OCI-LY7 (cell line): ENCODE data around the gene ZNF628. TPM values are rescaled to one million over a fixed set of nuclear protein-coding genes. Genes with fewer than 3 reads are reported as not detected.

ENCODE experiments used
- BruUV-seq: library from RNA; stranded (reverse); fragments of 400-500 nt; replicated peaks from 2 replicates; lab custom pipeline; 2021; lab: Mats Ljungman, UMichigan
- CTCF ChIA-PET: fragments of 300-600 bp; sonication (Branson Sonifier 250); formaldehyde crosslinking; loops from one replicate; lab custom pipeline; 2022; ENCODE audit warnings: antibody characterized with exemption; ENCODE audit not compliant: unreplicated experiment; lab: Charles Lee
- POLR2A ChIA-PET: fragments of 300-600 bp; sonication (Branson Sonifier 250); formaldehyde crosslinking; loops from one replicate; lab custom pipeline; 2022; ENCODE audit warnings: antibody characterized with exemption; lab: Charles Lee
- DNase-seq: peaks from one replicate; pipeline ENCODE4 v3.0.0-alpha.2; 2015; ENCODE audit warnings: low spot score
- H2AFZ ChIP-seq: fragments of 200-600 bp; sonication (generic), shearing (Covaris generic); 2 replicates; pipeline ENCODE4 v1.6.1; 2014; ENCODE audit warnings: mild to moderate bottlenecking, antibody characterized with exemption, low read length, moderate library complexity
- H3K27ac ChIP-seq: fragments of 200-600 bp; sonication (generic); 2 replicates; pipeline ENCODE4 v1.5.1; 2014; ENCODE audit warnings: mixed run types, low read depth, mild to moderate bottlenecking, moderate library complexity, low read length, inconsistent platforms; ENCODE audit not compliant: poor library complexity, severe bottlenecking
- H3K36me3 ChIP-seq: fragments of 200-600 bp; sonication (generic); 2 replicates; pipeline ENCODE4 v1.6.1; 2014; ENCODE audit warnings: mild to moderate bottlenecking, antibody characterized with exemption, low read length, moderate library complexity, mixed read lengths; ENCODE audit not compliant: insufficient read depth
- H3K4me1 ChIP-seq: fragments of 200-600 bp; sonication (generic); 2 replicates; pipeline ENCODE4 v1.5.1; 2014; ENCODE audit warnings: mild to moderate bottlenecking, low read length; ENCODE audit not compliant: insufficient read depth, poor library complexity, severe bottlenecking
- H3K4me2 ChIP-seq: fragments of 200-600 bp; sonication (generic); 2 replicates; pipeline ENCODE4 v1.6.1; 2014; ENCODE audit warnings: mild to moderate bottlenecking, low read length
- H3K4me3 ChIP-seq: fragments of 200-600 bp; sonication (generic); 2 replicates; pipeline ENCODE4 v1.5.1; 2014; ENCODE audit warnings: mild to moderate bottlenecking, low read depth, low read length; ENCODE audit not compliant: poor library complexity, severe bottlenecking
- H3K79me2 ChIP-seq: fragments of 200-600 bp; sonication (generic); 2 replicates; pipeline ENCODE4 v1.6.1; 2016; ENCODE audit warnings: low read depth, mild to moderate bottlenecking, low read length, moderate library complexity, mixed read lengths; ENCODE audit not compliant: insufficient read depth
- H3K9me2 ChIP-seq: fragments of 200-600 bp; sonication (generic); 2 replicates; pipeline ENCODE4 v1.6.1; 2016; ENCODE audit warnings: mild to moderate bottlenecking, low read length, mixed read lengths; ENCODE audit not compliant: insufficient read depth
- H3K9me3 ChIP-seq: fragments of 200-600 bp; sonication (generic); 2 replicates; pipeline ENCODE4 v1.6.1; 2014; ENCODE audit warnings: mild to moderate bottlenecking, mixed run types, low read length, mixed read lengths
- H4K20me1 ChIP-seq: fragments of 200-600 bp; sonication (generic); 2 replicates; pipeline ENCODE4 v1.6.1; 2014; ENCODE audit warnings: mild to moderate bottlenecking, antibody characterized with exemption, low read length, moderate library complexity, mixed read lengths; ENCODE audit not compliant: insufficient read depth
- EZH2phosphoT487 ChIP-seq: fragments of 200-600 bp; sonication (generic); IDR thresholded peaks from 2 replicates; pipeline ENCODE4 v1.6.1; 2018; ENCODE audit warnings: low read depth, borderline replicate concordance, mild to moderate bottlenecking, mixed run types, antibody characterized with exemption, low read length, moderate library complexity, mixed read lengths
- intact Hi-C: fragments of 100-400 bp; cut with micrococcal nuclease; formaldehyde crosslinking; loops from one replicate; pipeline ENCODE4 v1.10.0; 2022; ENCODE audit not compliant: unreplicated experiment
- total RNA-seq, 2 experiments: library from RNA; depleted of rRNA in 1 of 2; stranded (reverse); fragments of >200 nt in 1 of 2; shearing (Covaris generic) in 1 of 2; gene quantifications; 2 replicates each; pipeline ENCODE4 v1.2.3, GENCODE V29; 2014 to 2022
- TF ChIP-seq, protein P1 (sequence below): fragments of 200-600 bp; sonication (generic); conservative IDR thresholded peaks from 2 replicates; pipeline ENCODE4 v1.5.1; 2014; ENCODE audit warnings: mild to moderate bottlenecking, antibody characterized with exemption, low read length, moderate library complexity, mixed read lengths

ZNF628 gene
- total RNA-seq, 2 experiments from 2014 or later = 5.2 to 10.6 TPM

DNA sequence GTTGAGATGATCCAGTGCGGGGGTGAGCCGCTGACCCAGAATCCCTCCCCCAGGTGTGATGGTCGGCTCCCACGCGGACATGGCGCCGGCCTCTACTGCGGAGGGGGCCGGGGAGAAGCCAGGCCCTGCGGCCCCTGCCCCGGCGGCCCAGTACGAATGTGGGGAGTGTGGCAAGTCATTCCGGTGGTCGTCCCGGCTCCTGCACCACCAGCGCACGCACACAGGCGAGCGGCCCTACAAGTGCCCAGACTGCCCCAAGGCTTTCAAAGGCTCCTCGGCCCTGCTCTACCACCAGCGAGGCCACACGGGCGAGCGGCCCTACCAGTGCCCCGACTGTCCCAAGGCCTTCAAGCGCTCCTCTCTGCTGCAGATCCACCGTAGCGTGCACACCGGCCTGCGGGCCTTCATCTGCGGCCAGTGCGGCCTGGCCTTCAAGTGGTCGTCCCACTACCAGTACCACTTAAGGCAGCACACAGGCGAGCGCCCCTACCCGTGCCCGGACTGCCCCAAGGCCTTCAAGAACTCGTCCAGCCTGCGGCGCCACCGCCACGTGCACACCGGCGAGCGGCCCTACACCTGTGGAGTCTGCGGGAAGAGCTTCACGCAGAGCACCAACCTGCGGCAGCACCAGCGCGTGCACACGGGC lies 4.9 kb downstream of the ZNF628 start:
- ChIA-PET POLR2A (no interaction called here), CTCF (no interaction called here)
- H3K9me3 ChIP-seq = no peaks in the 10 kb centered on the region
- no peaks in the 10 kb centered on the region for H4K20me1 ChIP-seq
- H3K4me3 ChIP-seq = no peak overlapping the region
- no peak overlapping the region for H3K4me2 ChIP-seq
- H3K79me2 ChIP-seq = peaks cover 13% of the 10 kb centered on the region; the same call in 1 of the 2 replicates
- no peak for TF ChIP-seq EZH2phosphoT487
- TF ChIP-seq, protein P1, sequence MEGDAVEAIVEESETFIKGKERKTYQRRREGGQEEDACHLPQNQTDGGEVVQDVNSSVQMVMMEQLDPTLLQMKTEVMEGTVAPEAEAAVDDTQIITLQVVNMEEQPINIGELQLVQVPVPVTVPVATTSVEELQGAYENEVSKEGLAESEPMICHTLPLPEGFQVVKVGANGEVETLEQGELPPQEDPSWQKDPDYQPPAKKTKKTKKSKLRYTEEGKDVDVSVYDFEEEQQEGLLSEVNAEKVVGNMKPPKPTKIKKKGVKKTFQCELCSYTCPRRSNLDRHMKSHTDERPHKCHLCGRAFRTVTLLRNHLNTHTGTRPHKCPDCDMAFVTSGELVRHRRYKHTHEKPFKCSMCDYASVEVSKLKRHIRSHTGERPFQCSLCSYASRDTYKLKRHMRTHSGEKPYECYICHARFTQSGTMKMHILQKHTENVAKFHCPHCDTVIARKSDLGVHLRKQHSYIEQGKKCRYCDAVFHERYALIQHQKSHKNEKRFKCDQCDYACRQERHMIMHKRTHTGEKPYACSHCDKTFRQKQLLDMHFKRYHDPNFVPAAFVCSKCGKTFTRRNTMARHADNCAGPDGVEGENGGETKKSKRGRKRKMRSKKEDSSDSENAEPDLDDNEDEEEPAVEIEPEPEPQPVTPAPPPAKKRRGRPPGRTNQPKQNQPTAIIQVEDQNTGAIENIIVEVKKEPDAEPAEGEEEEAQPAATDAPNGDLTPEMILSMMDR = no peak
- H2AFZ ChIP-seq = no peak overlapping the region
- H3K4me1 ChIP-seq = peaks cover 35% of the 10 kb centered on the region
- H3K36me3 ChIP-seq = no peaks in the 10 kb centered on the region; the same call in 1 of the 2 replicates
- intact Hi-C loops = no loop called here
- H3K27ac ChIP-seq = no peak overlapping the region
- no peaks in the 10 kb centered on the region for H3K9me2 ChIP-seq
- no TSS peak for BruUV-seq
- no peak for DNase-seq

DNA sequence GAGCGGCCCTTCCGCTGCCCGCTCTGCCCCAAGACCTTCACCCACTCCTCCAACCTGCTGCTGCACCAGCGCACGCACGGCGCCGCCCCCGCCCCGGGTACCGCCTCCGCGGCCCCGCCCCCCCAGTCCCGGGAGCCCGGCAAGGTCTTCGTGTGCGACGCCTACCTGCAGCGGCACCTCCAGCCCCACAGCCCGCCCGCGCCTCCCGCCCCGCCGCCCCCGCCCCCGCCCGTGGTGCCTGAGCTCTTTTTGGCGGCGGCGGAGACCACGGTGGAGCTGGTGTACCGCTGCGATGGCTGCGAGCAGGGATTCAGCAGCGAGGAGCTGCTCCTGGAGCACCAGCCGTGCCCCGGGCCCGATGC lies 5.4 kb downstream of the ZNF628 start:
- TF ChIP-seq, protein P1 = no peak
- TF ChIP-seq EZH2phosphoT487 = no peak
- no peak for DNase-seq
- CTCF ChIA-PET = no interaction called here
- Histone ChIP-seq H3K9me2 (no peaks in the 10 kb centered on the region), H3K36me3 (no peaks in the 10 kb centered on the region; the same call in 1 of the 2 replicates), H3K4me2 (no peak overlapping the region), H3K4me3 (no peak overlapping the region), H3K9me3 (no peaks in the 10 kb centered on the region), H3K79me2 (peaks cover 13% of the 10 kb centered on the region; the same call in 1 of the 2 replicates), H2AFZ (no peak overlapping the region), H3K27ac (no peak overlapping the region), H3K4me1 (peaks cover 36% of the 10 kb centered on the region), H4K20me1 (no peaks in the 10 kb centered on the region)
- BruUV-seq = no TSS peak
- intact Hi-C loops = no loop called here
- POLR2A ChIA-PET = interaction anchor here (0.6 kb wide), 1 partner anchor 13 kb away, joined by 5 read pairs; no protein-coding TSS in a partner anchor
